Myocyte (in vitro differentiated cells): Measurements from ENCODE around the gene CXCL6. TPM values are rescaled to one million over a fixed set of nuclear protein-coding genes. Genes with fewer than 3 reads are reported as not detected.

ENCODE experiments used
- DNase-seq: peaks from one replicate; pipeline ENCODE4 v3.0.0-alpha.2; 2012; ENCODE audit warnings: low read depth
- polyA plus RNA-seq: library from polyadenylated mRNA; unstranded; fragments of >200 nt; gene quantifications from one replicate; pipeline ENCODE4 v1.2.1, GENCODE V29; 2012; ENCODE audit warnings: missing spikeins
- total RNA-seq: library from RNA; depleted of rRNA; stranded (reverse); fragments of >200 nt; gene quantifications from 2 replicates; pipeline ENCODE4 v1.2.3, GENCODE V29; 2014

CXCL6 gene
- not detected in 2 replicates for total RNA-seq
- not detected for polyA plus RNA-seq

DNA sequence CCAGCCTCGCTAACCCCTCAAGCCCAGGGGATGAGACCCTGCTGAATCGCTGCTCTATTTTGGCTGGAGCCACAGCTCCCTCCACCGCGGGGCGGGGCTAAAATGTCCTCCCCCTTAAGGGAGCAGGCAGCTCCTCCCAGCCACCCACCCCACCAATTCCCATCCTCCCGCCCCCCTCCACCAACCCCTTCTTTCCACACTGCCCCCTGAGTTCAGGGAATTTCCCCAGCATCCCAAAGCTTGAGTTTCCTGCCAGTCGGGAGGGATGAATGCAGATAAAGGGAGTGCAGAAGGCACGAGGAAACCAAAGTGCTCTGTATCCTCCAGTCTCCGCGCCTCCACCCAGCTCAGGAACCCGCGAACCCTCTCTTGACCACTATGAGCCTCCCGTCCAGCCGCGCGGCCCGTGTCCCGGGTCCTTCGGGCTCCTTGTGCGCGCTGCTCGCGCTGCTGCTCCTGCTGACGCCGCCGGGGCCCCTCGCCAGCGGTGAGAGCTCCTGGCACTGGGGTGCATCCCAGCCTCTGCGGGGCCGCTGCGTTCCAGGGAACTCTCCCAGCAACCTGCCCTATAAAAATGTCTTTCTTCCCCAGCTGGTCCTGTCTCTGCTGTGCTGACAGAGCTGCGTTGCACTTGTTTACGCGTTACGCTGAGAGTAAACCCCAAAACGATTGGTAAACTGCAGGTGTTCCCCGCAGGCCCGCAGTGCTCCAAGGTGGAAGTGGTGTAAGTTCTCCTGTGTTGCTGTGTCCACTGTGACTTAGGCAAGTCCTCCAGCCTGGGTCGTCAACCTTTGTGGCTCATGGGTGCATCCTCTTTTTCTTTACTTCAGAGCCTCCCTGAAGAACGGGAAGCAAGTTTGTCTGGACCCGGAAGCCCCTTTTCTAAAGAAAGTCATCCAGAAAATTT lies at the start of gene CXCL6:
CXCL6 (plus strand) TSS at position 306 of the 907 bp plus-strand sequence; CDS start at position 379, 73 bp downstream.
- no peak for DNase-seq

DNA sequence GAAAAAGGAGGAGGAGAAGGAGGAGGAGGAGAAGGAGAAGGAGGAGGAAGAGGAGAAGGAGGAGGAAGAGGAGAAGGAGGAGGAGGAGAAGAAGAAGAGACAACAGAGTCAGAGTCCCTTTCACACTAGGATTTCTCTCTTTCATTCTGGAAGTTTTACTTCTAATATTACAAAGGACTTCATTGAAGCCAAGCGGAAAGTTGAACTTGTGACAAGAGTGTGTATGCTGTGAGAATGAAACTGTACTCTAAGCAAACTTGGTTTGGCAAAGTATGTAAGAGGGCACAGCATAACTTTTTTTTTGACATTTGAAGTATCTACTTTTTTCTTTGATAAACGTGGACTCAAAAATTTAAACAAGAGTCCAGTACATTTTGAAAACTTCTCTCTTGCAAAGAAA lies 48.1 kb upstream of the CXCL6 start:
- DNase-seq: no peak

DNA sequence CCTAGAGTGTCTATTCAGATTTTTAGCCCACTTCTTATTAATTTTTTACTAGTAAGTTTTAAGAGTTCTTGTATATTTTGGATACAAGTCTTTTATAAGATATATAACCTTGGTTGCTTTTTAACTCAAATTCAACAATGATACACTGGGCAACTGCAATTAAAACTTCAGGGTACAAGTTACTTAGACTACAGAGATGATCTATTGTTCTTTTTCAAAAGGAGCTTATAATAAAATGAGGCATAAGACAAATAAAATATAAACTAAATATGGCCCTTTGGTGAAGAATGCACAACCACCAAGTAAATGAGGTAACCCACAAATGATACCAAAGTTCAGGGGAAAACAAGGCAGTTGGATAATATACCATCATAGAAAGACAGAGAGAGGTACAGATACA lies 37.6 kb upstream of the CXCL6 start:
- no peak for DNase-seq

GRCh38 chr4:73800206-73800605 lies 36.3 kb upstream of the CXCL6 start:
- DNase-seq: no peak

DNA sequence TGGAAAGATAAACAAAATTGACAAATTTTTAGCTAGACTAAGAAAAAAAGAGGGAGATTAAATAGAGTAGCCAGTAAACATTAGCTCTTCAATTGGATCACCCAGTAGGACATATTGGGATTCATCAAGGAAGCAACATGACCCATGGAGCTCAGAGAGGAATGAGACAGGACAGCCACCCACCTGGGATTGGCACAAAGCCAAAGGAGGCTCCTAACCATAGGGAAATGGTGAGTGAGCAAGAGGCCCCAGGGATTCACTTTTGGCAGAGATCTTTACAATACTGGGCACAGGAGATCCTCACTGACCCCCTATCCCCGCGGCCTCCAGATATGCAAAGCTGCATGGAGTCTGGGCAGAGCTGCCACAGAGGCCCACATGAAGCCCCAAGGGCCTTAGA lies 34.8 kb upstream of the CXCL6 start:
- no peak for DNase-seq

DNA sequence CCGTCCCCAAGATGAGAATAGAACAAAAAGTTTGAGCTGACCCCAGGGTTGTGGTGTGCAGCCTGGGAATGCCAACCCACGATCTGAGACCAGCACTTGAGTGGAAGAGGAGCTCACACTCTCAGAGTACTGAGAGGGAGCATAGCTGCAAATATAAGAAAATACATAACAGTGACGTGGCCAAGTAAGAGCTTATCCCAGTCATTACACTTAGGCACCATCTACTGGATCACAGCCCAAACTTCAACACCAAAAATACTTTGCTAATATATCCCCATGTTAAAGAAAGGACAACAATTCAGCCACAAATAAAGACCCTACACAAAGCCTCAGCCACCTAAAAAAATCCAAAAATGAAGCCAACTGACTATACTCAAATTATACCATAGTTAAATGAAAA lies 33.3 kb upstream of the CXCL6 start:
- DNase-seq: no peak

DNA sequence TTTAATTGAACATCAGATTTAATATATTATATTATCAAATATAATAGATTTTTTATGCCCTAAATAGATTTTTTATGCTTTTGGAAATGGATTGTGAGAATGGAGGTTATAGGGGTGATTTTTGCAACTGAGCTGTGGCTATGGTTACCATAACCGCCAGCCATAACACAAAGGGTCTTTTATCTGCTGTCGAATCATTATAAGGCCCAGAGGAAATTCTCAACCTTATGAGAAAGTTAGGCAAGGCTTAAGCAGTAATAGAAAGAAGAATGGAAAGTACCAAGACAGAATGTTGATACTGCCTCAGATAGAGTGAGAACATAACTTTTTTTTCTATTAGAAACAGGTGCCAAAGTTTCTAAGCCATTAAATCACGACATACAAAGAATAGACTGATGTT lies 26.3 kb upstream of the CXCL6 start:
- no peak for DNase-seq

- no peak for DNase-seq
Observed at GRCh38 chr4:73811841-73812240, 24.6 kb upstream of the CXCL6 start.

GRCh38 chr4:73814679-73815078 lies 21.8 kb upstream of the CXCL6 start:
- no peak for DNase-seq

DNA sequence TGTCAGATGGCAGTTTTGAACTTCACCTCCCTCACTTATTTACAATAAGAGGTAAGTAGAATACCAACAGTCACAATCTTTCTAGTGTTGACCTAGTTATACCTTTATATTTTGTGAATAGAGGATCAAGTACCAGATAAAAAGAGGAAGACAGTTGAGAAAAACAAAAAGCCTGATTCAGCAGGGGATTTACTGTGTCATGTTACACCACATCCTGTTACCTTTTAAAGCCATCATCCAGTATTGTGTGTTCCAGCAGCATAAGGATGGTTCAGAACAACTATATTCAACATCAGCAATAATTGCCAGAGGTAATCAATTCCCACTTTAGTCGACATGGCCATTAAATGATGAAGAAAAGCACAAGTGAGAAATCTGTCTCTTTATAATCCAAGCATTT lies 21.3 kb upstream of the CXCL6 start:
- DNase-seq: peak; percentile 21

DNA sequence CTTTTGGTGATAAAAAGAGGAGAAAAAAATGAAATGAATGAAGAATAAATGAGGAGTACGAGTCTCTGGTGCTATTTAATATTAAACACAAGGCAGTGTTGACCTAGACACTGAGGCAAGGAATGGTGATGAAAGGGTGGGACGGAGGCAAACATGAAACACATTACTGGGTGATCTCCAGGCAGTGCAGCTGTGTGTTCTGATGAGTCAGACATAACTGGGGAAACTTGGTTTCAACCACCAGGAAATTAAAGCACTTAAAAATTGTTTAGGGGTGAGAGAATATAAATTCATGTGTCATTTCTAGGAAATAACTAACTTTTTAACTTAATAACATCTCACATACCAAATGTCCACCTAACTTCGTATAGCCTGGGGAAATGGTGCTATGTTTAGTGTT lies 19.7 kb upstream of the CXCL6 start:
- DNase-seq: peak; percentile 83

- peak; percentile 10 for DNase-seq
Observed at GRCh38 chr4:73817341-73817740, 19.1 kb upstream of the CXCL6 start.

GRCh38 chr4:73821325-73821724 lies 15.2 kb upstream of the CXCL6 start:
- DNase-seq: no peak

- no peak for DNase-seq
Observed at GRCh38 chr4:73822389-73822788, 14.1 kb upstream of the CXCL6 start.

DNA sequence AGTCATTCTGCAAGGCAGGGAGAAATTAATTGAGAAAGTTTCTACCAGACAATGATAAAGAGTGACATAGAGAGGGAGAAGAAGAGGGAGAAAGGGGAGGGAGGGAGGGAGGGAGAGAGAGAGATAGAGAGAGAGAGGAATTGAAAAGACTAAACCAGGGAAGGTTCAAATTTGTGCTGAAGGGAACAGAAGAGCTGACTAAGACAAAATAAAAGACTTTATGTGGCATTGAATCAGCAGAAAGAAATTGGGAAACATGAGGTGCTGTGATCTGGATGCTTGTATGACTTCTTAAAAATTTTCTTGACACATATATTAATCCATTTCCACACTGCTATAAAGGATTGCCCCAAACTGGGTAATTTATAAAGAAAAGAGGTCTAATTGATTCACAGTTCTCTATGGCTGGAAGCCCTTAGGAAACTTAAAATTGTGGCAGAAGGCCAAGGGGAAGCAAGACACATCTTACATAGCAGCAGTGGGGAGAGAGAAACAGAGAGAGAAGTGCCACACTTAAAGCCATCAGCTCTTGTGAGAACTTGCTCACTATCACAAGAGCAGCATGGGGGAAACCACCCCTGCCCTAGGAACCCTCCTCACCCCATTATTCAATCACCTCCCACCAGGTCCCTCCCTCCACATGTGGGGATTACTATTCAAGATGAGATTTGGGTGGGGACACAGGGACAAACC lies 13.5 kb upstream of the CXCL6 start:
- DNase-seq: no peak

DNA sequence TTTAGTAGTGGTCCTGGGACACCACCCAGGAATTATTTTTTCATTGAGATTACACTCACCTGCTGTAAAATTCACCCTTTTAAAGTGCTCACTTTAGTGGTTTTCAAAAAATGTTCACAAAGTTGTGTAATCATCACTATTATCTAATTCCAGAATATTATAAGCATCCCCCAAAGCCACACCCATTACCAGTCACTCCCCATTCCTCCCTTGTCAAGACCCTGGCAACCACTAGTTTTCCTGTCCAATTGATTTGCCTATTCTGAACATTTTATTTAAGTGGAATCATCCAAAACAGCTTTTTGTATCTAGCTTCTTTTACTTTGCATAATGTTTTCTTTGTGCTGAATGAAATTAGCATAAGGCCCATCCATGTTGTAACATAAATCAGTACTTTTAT lies 12.7 kb upstream of the CXCL6 start:
- DNase-seq: no peak

DNA sequence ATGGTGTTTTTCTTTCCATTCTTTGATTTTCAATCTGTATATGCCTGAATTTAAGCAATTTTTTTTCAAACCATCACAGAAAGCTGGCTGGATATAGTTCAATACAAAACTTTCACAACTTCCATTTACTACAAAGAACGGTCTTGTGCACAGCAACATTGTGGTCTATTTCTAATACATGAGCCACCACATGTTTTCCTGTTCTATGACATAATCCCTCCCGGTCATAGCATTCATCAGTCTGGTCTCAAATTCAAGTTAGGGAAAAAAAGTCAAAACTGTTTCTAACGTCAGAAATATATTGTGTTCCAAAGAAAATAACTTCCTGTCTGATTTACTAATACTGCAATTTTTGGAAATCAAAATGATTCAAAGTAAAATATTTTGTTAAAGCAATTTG lies 7.5 kb upstream of the CXCL6 start:
- peak; percentile 51 for DNase-seq

- DNase-seq: peak; percentile 40
Observed at GRCh38 chr4:73831569-73831968, 4.9 kb upstream of the CXCL6 start.

- no peak for DNase-seq
Observed at GRCh38 chr4:73832651-73833237, 3.7 kb upstream of the CXCL6 start.

GRCh38 chr4:73839071-73839470 lies 2.6 kb downstream of the CXCL6 start:
- DNase-seq: no peak

DNA sequence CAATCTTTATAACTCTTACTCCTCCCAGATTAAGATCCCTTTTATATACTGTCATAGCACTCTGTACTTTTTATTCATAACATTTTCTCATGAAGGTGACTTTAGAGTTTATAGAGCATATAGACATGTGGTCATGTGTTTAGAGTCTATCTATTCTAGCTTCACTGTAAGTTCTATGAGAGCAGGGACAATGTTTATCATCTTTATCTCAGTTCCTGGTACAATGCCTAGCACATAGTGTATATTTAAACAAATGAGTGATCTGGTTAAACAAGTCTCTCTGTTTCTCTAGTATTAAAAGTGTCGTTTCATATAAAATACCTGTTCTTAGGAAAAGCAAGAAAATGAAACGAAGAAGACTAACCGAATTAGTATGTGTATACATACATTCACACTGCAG lies 3.2 kb downstream of the CXCL6 start:
- no peak for DNase-seq

DNA sequence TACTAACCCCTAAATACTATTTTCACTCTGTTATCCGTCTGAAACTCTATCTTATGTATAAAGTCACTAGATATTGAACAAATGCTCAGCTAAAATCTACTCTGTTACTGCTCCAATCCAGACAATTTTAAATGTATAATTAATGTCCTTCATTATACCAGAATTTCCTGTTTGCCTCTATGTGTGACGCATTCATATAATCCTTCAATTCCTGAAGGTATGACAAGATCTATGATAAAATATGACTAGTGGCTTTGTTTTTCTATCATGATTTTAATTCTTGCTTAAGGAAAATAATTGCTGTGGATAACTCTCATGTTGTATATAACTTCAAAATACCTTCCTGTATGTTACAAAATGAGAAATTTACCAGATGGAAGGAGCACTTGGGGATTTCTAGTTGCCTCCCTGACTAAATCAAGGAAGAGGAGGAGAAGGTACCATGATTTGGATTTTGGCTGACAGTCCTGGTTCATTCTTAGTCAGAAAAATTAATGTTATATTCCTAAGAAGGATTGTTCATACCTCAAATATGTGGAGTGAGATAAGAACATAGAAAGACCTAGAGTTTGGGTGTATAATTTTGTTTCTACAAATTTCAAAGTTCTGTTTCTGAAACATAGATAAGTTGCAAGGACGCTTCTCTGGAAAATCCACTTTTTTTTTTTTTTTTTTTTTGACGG lies 4.9 kb downstream of the CXCL6 start:
- DNase-seq: no peak
